ENCODE results near the gene GNPDA1. TPM values are rescaled to one million over a fixed set of nuclear protein-coding genes. Genes with fewer than 3 reads are reported as not detected.

The GNPDA1 gene
- total and polyA plus RNA-seq, 2 of the 4 experiments (the other 2 are of a cell fraction), result 23.1 to 60.6 TPM

- CTCF ChIA-PET, result no interaction called here
These were observed 34.4 kb downstream of the GNPDA1 start for GRCh38 chr5:141978389-141978788.

More at GRCh38 chr5:141978389-141978788, 34.4 kb downstream of the GNPDA1 start:
- Histone ChIP-seq H3K56ac (ENCODE audit: extremely low read depth, insufficient read depth, low read length) (no peak overlapping the region), H3K9me3 (ENCODE audit: control insufficient read depth, insufficient read depth, low read length) (no peaks in the 10 kb centered on the region), H3K4ac (ENCODE audit: low read depth, low read length) (no peak overlapping the region), H3K9me1 (ENCODE audit: insufficient read depth, low read length) (peaks cover 3% of the 10 kb centered on the region), H2AK9ac (replicated peaks; ENCODE audit: low read depth, low read length, poor library complexity) (no peak overlapping the region), H2BK15ac (ENCODE audit: low read depth, low read length) (no peak overlapping the region), H2AFZ (replicated peaks; ENCODE audit: low read length, poor library complexity) (no peak overlapping the region), H3K23ac (ENCODE audit: low read depth, low read length) (no peak overlapping the region; the same call in 1 of the 2 replicates), H3K9ac (ENCODE audit: low read depth, low read length) (no peak overlapping the region), H3K27ac (ENCODE audit: insufficient read depth, low read length) (no peak overlapping the region), H3K27me3 (ENCODE audit: control insufficient read depth, insufficient read depth, low read length) (no peaks in the 10 kb centered on the region), H3K18ac (ENCODE audit: low read depth, low read length) (no peak overlapping the region), H3K79me1 (ENCODE audit: low read depth in 1 of 2, low read length in 2 of 2) (peaks cover 29 to 47% of the 10 kb centered on the region in 2 experiments), H3K14ac (replicated peaks; ENCODE audit: low read depth, low read length) (no peak overlapping the region), H4K91ac (ENCODE audit: insufficient read depth, low read depth, low read length) (no peak overlapping the region), H2BK5ac (ENCODE audit: low read depth, low read length, poor library complexity, severe bottlenecking) (no peak overlapping the region), H3K36me3 (ENCODE audit: control insufficient read depth, insufficient read depth, low read length) (peaks cover 39% of the 10 kb centered on the region), H2AK5ac (ENCODE audit: low read depth, low read length) (no peak overlapping the region), H4K5ac (ENCODE audit: low read depth, low read length) (no peak overlapping the region), H4K20me1 (ENCODE audit: insufficient read depth, low read length) (peaks cover 14% of the 10 kb centered on the region; the same call in 1 of the 2 replicates), H2BK120ac (ENCODE audit: low read depth, low read length) (no peak overlapping the region), H3K4me1 (ENCODE audit: control insufficient read depth, insufficient read depth, low read length) (peaks cover 7% of the 10 kb centered on the region), H3K4me3 (ENCODE audit: insufficient read depth, low read depth, low read length) (no peak overlapping the region), H3K4me2 (ENCODE audit: low read depth, low read length) (no peak overlapping the region), H2BK20ac (ENCODE audit: low read depth, low read length) (no peak overlapping the region), H4K8ac (ENCODE audit: low read depth in 2 of 2, low read length in 2 of 2) (no peak overlapping the region)
- intact Hi-C loops (cut with micrococcal nuclease) (no loop called here), in situ Hi-C loops (cut with MboI; ENCODE audit: low sequenced_read_pairs) (no loop called here), dilution Hi-C loops (cut with HindIII; ENCODE audit: low sequenced_read_pairs, unreplicated experiment) (loop anchor here (25.0 kb wide), 1 partner anchor 159 kb away; no protein-coding TSS in a partner anchor)
- no peak for DNase-seq
- ATAC-seq (ENCODE audit: low read depth), result no peak
- BruUV-seq (replicated peaks), result no TSS peak
- POLR2A ChIA-PET (ENCODE audit: unreplicated experiment), result interaction anchor here (0.6 kb wide), 1 partner anchor 9 kb away, joined by 3 read pairs; no protein-coding TSS in a partner anchor
- TF ChIP-seq CTCF (conservative IDR thresholded peaks at IDR 0.05; ENCODE audit: low read depth, low read length), result no peak
- no peak for TF ChIP-seq MAFK (IDR thresholded peaks at IDR 0.05; ENCODE audit: low read depth, low read length)
- no peak for TF ChIP-seq CHD1 (IDR thresholded peaks at IDR 0.05; ENCODE audit: low read depth, low read length)
- no peak for TF ChIP-seq ELK1 (IDR thresholded peaks at IDR 0.05; ENCODE audit: borderline replicate concordance, low read depth, low read length)
- TF ChIP-seq CEBPB (IDR thresholded peaks at IDR 0.05; ENCODE audit: low read depth, low read length), result no peak
- no peak for TF ChIP-seq RFX5 (IDR thresholded peaks at IDR 0.05; ENCODE audit: low read depth, low read length)
